Esophagus squamous epithelium (tissue), 5 donors: Measurements from ENCODE around the gene CHSY3. TPM values are rescaled to one million over a fixed set of nuclear protein-coding genes. Genes with fewer than 3 reads are reported as not detected.
"Not testable (repeated sequence)": the region's sequence is repeated elsewhere in the genome, so short reads cannot be mapped to it uniquely, and the experiment has no call there.

Source experiments
- DNase-seq: peaks from one replicate; lab custom pipeline; 2025; lab: John Stamatoyannopoulos, UW
- H3K27ac ChIP-seq, 4 donors: fragments of 200-600 bp; sonication (generic); one replicate each; pipeline ENCODE4 v1.5.1; 2016 to 2019; ENCODE audit warnings: mild to moderate bottlenecking in 1 of 4
- H3K27me3 ChIP-seq, 4 donors: fragments of 200-600 bp; sonication (generic); 1 replicate in 3 of 4; 2 replicates in 1 of 4; pipeline versions ENCODE4 v1.5.1 to v1.6.0; 2017 to 2021; ENCODE audit warnings: antibody characterized with exemption in 1 of 4
- H3K36me3 ChIP-seq, 3 donors: fragments of 200-600 bp; sonication (generic); one replicate each; pipeline ENCODE4 v1.5.1; 2016 to 2019
- H3K4me1 ChIP-seq, 3 donors: fragments of 200-600 bp; sonication (generic); one replicate each; pipeline ENCODE4 v1.5.1; 2017 to 2019
- H3K4me3 ChIP-seq, 4 donors: fragments of 200-600 bp; sonication (generic); 1 replicate in 3 of 4; 2 replicates in 1 of 4; pipeline ENCODE4 v1.5.1; 2016 to 2019; ENCODE audit warnings: mild to moderate bottlenecking in 2 of 4, moderate library complexity in 1 of 4
- H3K9me3 ChIP-seq, 3 donors: fragments of 200-600 bp; sonication (generic); one replicate each; pipeline ENCODE4 v1.5.1; 2016 to 2019
- POLR2A ChIP-seq, 4 donors: fragments of 450-650 bp; IDR thresholded peaks; one replicate each; pipeline ENCODE4 v1.6.1; 2017; ENCODE audit warnings: antibody characterized with exemption in 4 of 4, mild to moderate bottlenecking in 4 of 4, moderate library complexity in 3 of 4
- WGBS, 2 donors: methylation state at CpG; one replicate each; pipeline ENCODE4 v1.1.5; 2018; 5-methylcytosine and 5-hydroxymethylcytosine counted together
- intact Hi-C: fragments of 100-400 bp; cut with DNase I; formaldehyde crosslinking; loops from one replicate; pipeline ENCODE4 v1.15.0; 2022
- total RNA-seq, 4 donors: library from RNA; depleted of rRNA; stranded (reverse); fragments of >200 nt; gene quantifications; one replicate each; pipeline ENCODE4 v1.1.0, GENCODE V29; 2016
- TF ChIP-seq, protein P1 (sequence below), 6 experiments: fragments of 450-650 bp in 4 of 6; fragments of 200-600 bp in 2 of 6; sonication (generic) in 2 of 6; IDR thresholded peaks; one replicate each; pipeline ENCODE4 v1.5.1; 2016 to 2019; ENCODE audit warnings: antibody characterized with exemption in 6 of 6, mild to moderate bottlenecking in 4 of 6, moderate library complexity in 4 of 6
- donor health status: DM: yes; HTN: yes; CAD: no.

Gene CHSY3
- total RNA-seq, 4 donors from 2014 or later: 0.70 to 2.3 (median 1.3) TPM; not detected in 1

- Histone ChIP-seq H3K9me3 (no peaks in the 10 kb centered on the region), H3K27me3 (no peaks in the 10 kb centered on the region), H3K4me3 (no peak overlapping the region), H3K4me1 (no peaks in the 10 kb centered on the region), H3K27ac (no peak overlapping the region), H3K36me3 (no peaks in the 10 kb centered on the region)
- 65 to 71% methylated on average over 2 of the region's 2 CpGs for WGBS, 2 donors
- DNase-seq: no peak
- TF ChIP-seq, protein P1, sequence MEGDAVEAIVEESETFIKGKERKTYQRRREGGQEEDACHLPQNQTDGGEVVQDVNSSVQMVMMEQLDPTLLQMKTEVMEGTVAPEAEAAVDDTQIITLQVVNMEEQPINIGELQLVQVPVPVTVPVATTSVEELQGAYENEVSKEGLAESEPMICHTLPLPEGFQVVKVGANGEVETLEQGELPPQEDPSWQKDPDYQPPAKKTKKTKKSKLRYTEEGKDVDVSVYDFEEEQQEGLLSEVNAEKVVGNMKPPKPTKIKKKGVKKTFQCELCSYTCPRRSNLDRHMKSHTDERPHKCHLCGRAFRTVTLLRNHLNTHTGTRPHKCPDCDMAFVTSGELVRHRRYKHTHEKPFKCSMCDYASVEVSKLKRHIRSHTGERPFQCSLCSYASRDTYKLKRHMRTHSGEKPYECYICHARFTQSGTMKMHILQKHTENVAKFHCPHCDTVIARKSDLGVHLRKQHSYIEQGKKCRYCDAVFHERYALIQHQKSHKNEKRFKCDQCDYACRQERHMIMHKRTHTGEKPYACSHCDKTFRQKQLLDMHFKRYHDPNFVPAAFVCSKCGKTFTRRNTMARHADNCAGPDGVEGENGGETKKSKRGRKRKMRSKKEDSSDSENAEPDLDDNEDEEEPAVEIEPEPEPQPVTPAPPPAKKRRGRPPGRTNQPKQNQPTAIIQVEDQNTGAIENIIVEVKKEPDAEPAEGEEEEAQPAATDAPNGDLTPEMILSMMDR (IDR thresholded peaks at IDR 0.05): no peak
- no peak for TF ChIP-seq POLR2A (IDR thresholded peaks at IDR 0.05)
- intact Hi-C loops: no loop called here
Measured at GRCh38 chr5:130206686-130207085, 302.4 kb downstream of the CHSY3 start.

DNA sequence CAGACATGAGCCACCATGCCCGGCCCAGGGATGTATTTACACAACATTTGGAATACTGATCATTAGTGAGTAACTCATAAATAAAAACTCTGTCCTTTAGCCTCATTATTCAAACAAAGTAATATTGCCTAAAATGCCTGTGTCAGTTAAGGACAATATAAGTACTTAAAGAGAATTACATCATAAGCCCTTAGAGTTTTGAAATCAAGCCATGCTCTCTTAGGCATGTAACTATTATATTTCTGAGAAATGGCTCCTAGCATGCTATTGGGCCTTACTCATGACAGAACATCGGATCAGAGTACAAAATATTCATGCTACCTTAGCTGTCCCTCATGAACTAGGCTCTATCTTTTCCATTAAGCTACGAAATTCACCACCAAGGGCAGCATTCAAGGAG lies 309.3 kb downstream of the CHSY3 start:
- DNase-seq: no peak
- WGBS, 2 donors: 47 to 53% methylated on average over 3 of the region's 3 CpGs
- TF ChIP-seq, protein P1 (IDR thresholded peaks at IDR 0.05): no peak
- TF ChIP-seq POLR2A (IDR thresholded peaks at IDR 0.05): no peak
- no peaks in the 10 kb centered on the region for H3K9me3 ChIP-seq
- no peak overlapping the region for H3K27ac ChIP-seq
- no peak overlapping the region for H3K4me3 ChIP-seq
- no peaks in the 10 kb centered on the region for H3K36me3 ChIP-seq
- intact Hi-C loops: no loop called here
- no peaks in the 10 kb centered on the region for H3K4me1 ChIP-seq
- H3K27me3 ChIP-seq: no peaks in the 10 kb centered on the region

GRCh38 chr5:130216286-130216685 lies 312.0 kb downstream of the CHSY3 start:
- no peak for TF ChIP-seq POLR2A (IDR thresholded peaks at IDR 0.05)
- TF ChIP-seq, protein P1 (IDR thresholded peaks at IDR 0.05): no peak
- no peaks in the 10 kb centered on the region for H3K36me3 ChIP-seq
- H3K9me3 ChIP-seq: no peaks in the 10 kb centered on the region
- H3K4me1 ChIP-seq: no peaks in the 10 kb centered on the region
- H3K27me3 ChIP-seq: no peaks in the 10 kb centered on the region
- DNase-seq: no peak
- intact Hi-C loops: no loop called here
- no peak overlapping the region for H3K4me3 ChIP-seq
- no peak overlapping the region for H3K27ac ChIP-seq
- WGBS, 2 donors: 31 to 37% methylated on average over 2 of the region's 2 CpGs

DNA sequence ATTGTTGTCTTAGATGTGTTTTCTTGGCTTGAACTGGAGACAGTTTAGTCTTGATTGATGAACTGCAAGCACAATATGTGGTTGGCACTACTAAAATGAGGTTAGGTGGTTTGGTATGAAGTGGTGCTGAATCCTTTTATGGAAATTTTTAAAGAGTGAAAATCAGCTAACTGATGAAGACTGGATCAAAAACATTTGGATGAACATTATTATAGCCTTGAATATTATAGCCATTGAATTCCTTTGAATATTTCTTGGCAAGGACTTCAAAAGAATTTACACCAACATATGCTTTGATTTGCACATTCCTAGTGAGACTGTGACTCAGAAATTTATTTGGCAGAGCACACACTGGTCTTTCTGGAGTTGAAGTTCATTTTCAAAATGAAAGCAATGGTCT lies 318.3 kb downstream of the CHSY3 start:
- Histone ChIP-seq H3K9me3 (no peaks in the 10 kb centered on the region), H3K27me3 (no peaks in the 10 kb centered on the region), H3K36me3 (no peaks in the 10 kb centered on the region), H3K4me1 (peaks cover 0 to 9% (median 0%) of the 10 kb centered on the region in 3 donors), H3K4me3 (no peak overlapping the region), H3K27ac (no peak overlapping the region)
- intact Hi-C loops: no loop called here
- DNase-seq: no peak
- no peak for TF ChIP-seq POLR2A (IDR thresholded peaks at IDR 0.05)
- TF ChIP-seq, protein P1 (IDR thresholded peaks at IDR 0.05): no peak

GRCh38 chr5:130226556-130226955 lies 322.3 kb downstream of the CHSY3 start:
- intact Hi-C loops, H3K27ac ChIP-seq, H3K36me3 ChIP-seq, DNase-seq, H3K4me3 ChIP-seq, H3K9me3 ChIP-seq, H3K4me1 ChIP-seq, H3K27me3 ChIP-seq: not testable (repeated sequence)
- WGBS, 2 donors: 87 to 91% methylated on average over 2 of the region's 2 CpGs

DNA sequence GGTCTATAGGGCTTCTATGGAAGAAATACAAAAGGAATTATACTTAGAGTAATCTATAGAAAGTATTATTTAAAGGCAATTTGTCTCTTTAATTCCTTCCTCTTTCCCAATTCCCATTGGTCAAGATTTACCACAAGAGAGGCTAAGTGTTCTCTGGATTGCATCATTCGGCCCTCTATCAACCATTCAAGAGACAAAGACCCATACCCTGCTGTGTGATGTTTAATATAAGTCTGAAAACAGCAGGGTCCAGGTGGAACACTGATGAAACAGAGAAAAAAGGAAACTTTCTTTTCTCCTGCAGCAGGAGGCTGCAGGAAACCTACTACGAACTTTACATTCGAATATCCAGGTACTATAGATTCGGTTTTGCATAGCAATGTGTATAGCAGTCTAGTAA lies 323.4 kb downstream of the CHSY3 start:
- DNase-seq: no peak
- no peak for TF ChIP-seq POLR2A (IDR thresholded peaks at IDR 0.05)
- TF ChIP-seq, protein P1 (IDR thresholded peaks at IDR 0.05): no peak
- no peaks in the 10 kb centered on the region for H3K9me3 ChIP-seq
- H3K36me3 ChIP-seq: no peaks in the 10 kb centered on the region
- H3K4me1 ChIP-seq: peaks cover 0 to 3% (median 0%) of the 10 kb centered on the region in 3 donors
- no peaks in the 10 kb centered on the region for H3K27me3 ChIP-seq
- no peak overlapping the region for H3K4me3 ChIP-seq
- H3K27ac ChIP-seq: no peak overlapping the region
- 81 to 88% methylated on average over 4 of the region's 4 CpGs for WGBS, 2 donors
- intact Hi-C loops: no loop called here
